Parathyroid adenoma (tissue), 2 donors: ENCODE results near the gene ATF7IP2.

Experiments used
- H2AFZ ChIP-seq: fragments of 300-600 bp; sonication (generic); one replicate; pipeline ENCODE4 v1.7.0; 2017; ENCODE audit warnings: antibody characterized with exemption, mild to moderate bottlenecking
- H3K27ac ChIP-seq: fragments of 300-600 bp; sonication (generic); one replicate; pipeline ENCODE4 v1.7.0; 2017
- H3K27me3 ChIP-seq: fragments of 300-600 bp; sonication (generic); one replicate; pipeline ENCODE4 v1.7.0; 2017; ENCODE audit warnings: low read length; ENCODE audit not compliant: control insufficient read depth, insufficient read depth
- H3K36me3 ChIP-seq: fragments of 300-600 bp; sonication (generic); one replicate; pipeline ENCODE4 v1.7.0; 2017; ENCODE audit warnings: low read length; ENCODE audit not compliant: control insufficient read depth, insufficient read depth
- H3K4me1 ChIP-seq: fragments of 300-600 bp; sonication (generic); one replicate; pipeline ENCODE4 v1.7.0; 2017; ENCODE audit warnings: control low read depth
- H3K4me2 ChIP-seq: fragments of 300-600 bp; sonication (generic); one replicate; pipeline ENCODE4 v1.7.0; 2017; ENCODE audit warnings: low read length
- H3K4me3 ChIP-seq: fragments of 300-600 bp; sonication (generic); one replicate; pipeline ENCODE4 v1.7.0; 2017; ENCODE audit warnings: low read depth, low read length
- H3K79me2 ChIP-seq: fragments of 300-600 bp; sonication (generic); one replicate; pipeline ENCODE4 v1.7.0; 2017; ENCODE audit warnings: control low read depth
- H3K9ac ChIP-seq: fragments of 300-600 bp; sonication (generic); one replicate; pipeline ENCODE4 v1.7.0; 2017; ENCODE audit warnings: mild to moderate bottlenecking
- H3K9me3 ChIP-seq: fragments of 300-600 bp; sonication (generic); one replicate; pipeline ENCODE4 v1.7.0; 2017; ENCODE audit warnings: low read length; ENCODE audit not compliant: control insufficient read depth
- CTCF ChIP-seq: fragments of 300-600 bp; sonication (generic); IDR thresholded peaks from one replicate; pipeline ENCODE4 v1.7.0; 2017; ENCODE audit warnings: antibody characterized with exemption, mild to moderate bottlenecking
- donor health status: primary hyperparathyroidism.

The ATF7IP2 gene

GRCh38 chr16:10530685-10531084 is 144.8 kb downstream of the ATF7IP2 start:
- no peak for TF ChIP-seq CTCF
- H3K4me3 ChIP-seq = no peak overlapping the region

GRCh38 chr16:10531582-10531981 is 145.7 kb downstream of the ATF7IP2 start:
- TF ChIP-seq CTCF = no peak
- Histone ChIP-seq H3K27ac (no peak overlapping the region), H3K79me2 (no peaks in the 10 kb centered on the region)

More at GRCh38 chr16:10530685-10531084, 144.8 kb downstream of the ATF7IP2 start:
- Histone ChIP-seq H3K4me2 (no peak overlapping the region), H2AFZ (no peak overlapping the region), H3K36me3 (no peaks in the 10 kb centered on the region), H3K9me3 (no peaks in the 10 kb centered on the region), H3K79me2 (no peaks in the 10 kb centered on the region), H3K27me3 (no peaks in the 10 kb centered on the region), H3K4me1 (no peaks in the 10 kb centered on the region), H3K27ac (no peak overlapping the region), H3K9ac (no peak overlapping the region)

More at GRCh38 chr16:10531582-10531981, 145.7 kb downstream of the ATF7IP2 start:
- Histone ChIP-seq H3K4me3 (no peak overlapping the region), H3K9me3 (no peaks in the 10 kb centered on the region), H2AFZ (no peak overlapping the region), H3K4me2 (no peak overlapping the region), H3K4me1 (no peaks in the 10 kb centered on the region), H3K27me3 (no peaks in the 10 kb centered on the region), H3K36me3 (no peaks in the 10 kb centered on the region), H3K9ac (no peak overlapping the region)
